Stimulated activated naive CD8-positive, alpha-beta T cell treated with anti-CD3 and anti-CD28 coated beads, Interleukin-15, Interleukin-2, amounts not matched to agents 100 ng/mL and 50 ng/mL, for 24 hours (primary cell): Measurements from ENCODE around the gene NLRP6.
A peak's percentile ranks its signal among the peaks of the same experiment; 100 is the strongest.
"Not testable (repeated sequence)": the region's sequence is repeated elsewhere in the genome, so short reads cannot be mapped to it uniquely, and the experiment has no call there.

Source experiments
- H3K27ac Mint-ChIP-seq: one replicate; pipeline ENCODE4 v1.8.0; 2021; ENCODE audit warnings: mild to moderate bottlenecking, mixed read lengths
- H3K27me3 Mint-ChIP-seq: one replicate; pipeline ENCODE4 v1.8.0; 2021; ENCODE audit warnings: mixed read lengths
- H3K36me3 Mint-ChIP-seq: one replicate; pipeline ENCODE4 v1.8.0; 2021; ENCODE audit warnings: low read depth, mixed read lengths
- H3K4me1 Mint-ChIP-seq: one replicate; pipeline ENCODE4 v1.8.0; 2021; ENCODE audit warnings: low read depth, mixed read lengths
- H3K4me3 Mint-ChIP-seq: one replicate; pipeline ENCODE4 v1.8.0; 2021; ENCODE audit warnings: mild to moderate bottlenecking, mixed read lengths
- H3K9me3 Mint-ChIP-seq: one replicate; pipeline ENCODE4 v1.8.0; 2021; ENCODE audit warnings: mixed read lengths

Gene NLRP6

GRCh38 chr11:278001-278951 lies at the start of gene NLRP6:
Gene NLRP6, plus strand, starts transcription at chr11:278407. Its CDS starts 163 bp downstream, at chr11:278570.
- H3K27me3 Mint-ChIP-seq: peaks cover 32% of the 10 kb centered on the region
- peaks cover 6% of the 10 kb centered on the region for H3K36me3 Mint-ChIP-seq
- H3K27ac Mint-ChIP-seq: peak within 1 kb of the TSS; percentile 67
- H3K4me3 Mint-ChIP-seq: peak within 1 kb of the TSS; percentile 72
- H3K4me1 Mint-ChIP-seq: peaks cover 48% of the 10 kb centered on the region
- H3K9me3 Mint-ChIP-seq: peaks cover 15% of the 10 kb centered on the region

DNA sequence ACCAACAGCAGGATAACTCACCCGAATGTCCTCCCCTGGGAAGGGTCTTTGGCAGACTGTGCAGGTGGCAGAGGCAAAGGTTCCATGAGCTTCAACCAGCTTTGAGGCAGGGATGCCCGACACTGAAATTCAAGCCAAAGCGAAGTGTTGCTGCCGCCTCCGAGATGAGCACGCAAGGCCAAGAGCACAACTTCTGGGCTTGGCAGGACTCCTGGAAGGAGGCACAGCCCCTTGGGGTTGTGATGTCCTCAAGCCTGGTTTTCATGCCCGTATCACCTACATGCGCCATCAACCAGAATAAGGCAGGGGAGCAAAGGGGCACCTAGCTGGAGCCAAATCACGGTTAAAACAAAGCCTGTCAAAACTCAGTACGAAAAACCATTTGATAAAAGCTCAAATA lies 47.8 kb upstream of the NLRP6 start:
- H3K4me3 Mint-ChIP-seq: no peak overlapping the region
- H3K9me3 Mint-ChIP-seq: no peaks in the 10 kb centered on the region
- peaks cover 17% of the 10 kb centered on the region for H3K36me3 Mint-ChIP-seq
- no peaks in the 10 kb centered on the region for H3K27me3 Mint-ChIP-seq
- peaks cover 33% of the 10 kb centered on the region for H3K4me1 Mint-ChIP-seq
- H3K27ac Mint-ChIP-seq: no peak overlapping the region

GRCh38 chr11:232783-233565 lies 45.2 kb upstream of the NLRP6 start:
- H3K27ac Mint-ChIP-seq: no peak overlapping the region
- no peaks in the 10 kb centered on the region for H3K9me3 Mint-ChIP-seq
- H3K36me3 Mint-ChIP-seq: peaks cover 9% of the 10 kb centered on the region
- H3K27me3 Mint-ChIP-seq: no peaks in the 10 kb centered on the region
- H3K4me3 Mint-ChIP-seq: no peak overlapping the region
- peaks cover 32% of the 10 kb centered on the region for H3K4me1 Mint-ChIP-seq

DNA sequence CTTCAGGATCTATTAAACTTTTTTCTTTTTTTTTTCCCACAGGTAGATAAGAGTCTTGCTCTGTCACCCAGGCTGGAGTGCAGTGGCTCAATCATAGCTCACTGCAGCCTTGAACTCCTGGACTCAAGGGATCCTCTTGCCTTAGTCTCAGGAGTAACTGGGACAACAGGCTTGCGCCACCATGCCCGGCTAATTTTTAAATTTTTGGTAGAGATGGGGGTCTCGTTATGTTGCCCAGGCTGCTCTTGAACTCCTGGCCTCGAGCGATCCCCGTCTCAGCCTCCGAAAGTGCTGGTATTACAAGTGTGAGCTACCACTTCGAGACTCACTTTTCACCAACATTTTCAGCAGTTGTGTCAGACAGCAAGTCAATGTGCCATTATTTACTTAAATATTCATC lies 43.0 kb upstream of the NLRP6 start:
- Mint-ChIP-seq H3K4me1 (peaks cover 42% of the 10 kb centered on the region), H3K27ac (peak overlapping the region; percentile 93), H3K9me3 (no peaks in the 10 kb centered on the region), H3K27me3 (no peaks in the 10 kb centered on the region), H3K4me3 (peak overlapping the region; percentile 94), H3K36me3 (peaks cover 20% of the 10 kb centered on the region)

DNA sequence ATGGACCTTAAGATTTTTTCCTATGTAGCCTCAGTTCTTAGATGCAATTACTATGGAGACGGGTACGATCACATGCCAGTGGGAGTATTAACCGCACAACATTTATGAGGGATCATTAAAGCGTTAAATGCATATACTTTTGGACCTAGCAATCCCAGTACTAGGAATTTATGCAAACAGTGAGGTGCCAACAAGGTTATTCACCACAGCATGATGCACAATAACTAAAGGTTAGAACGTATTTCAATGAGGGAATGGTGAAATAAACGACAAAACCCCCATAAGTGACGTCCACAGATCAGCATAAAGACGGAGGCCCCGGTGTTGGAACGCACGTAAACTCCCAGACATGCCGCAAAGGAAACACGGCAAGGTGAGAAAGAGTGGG lies 42.6 kb upstream of the NLRP6 start:
- Mint-ChIP-seq H3K9me3 (no peaks in the 10 kb centered on the region), H3K36me3 (peaks cover 25% of the 10 kb centered on the region), H3K27ac (peak overlapping the region; percentile 93), H3K4me3 (peak overlapping the region; percentile 94), H3K4me1 (peaks cover 46% of the 10 kb centered on the region), H3K27me3 (no peaks in the 10 kb centered on the region)

DNA sequence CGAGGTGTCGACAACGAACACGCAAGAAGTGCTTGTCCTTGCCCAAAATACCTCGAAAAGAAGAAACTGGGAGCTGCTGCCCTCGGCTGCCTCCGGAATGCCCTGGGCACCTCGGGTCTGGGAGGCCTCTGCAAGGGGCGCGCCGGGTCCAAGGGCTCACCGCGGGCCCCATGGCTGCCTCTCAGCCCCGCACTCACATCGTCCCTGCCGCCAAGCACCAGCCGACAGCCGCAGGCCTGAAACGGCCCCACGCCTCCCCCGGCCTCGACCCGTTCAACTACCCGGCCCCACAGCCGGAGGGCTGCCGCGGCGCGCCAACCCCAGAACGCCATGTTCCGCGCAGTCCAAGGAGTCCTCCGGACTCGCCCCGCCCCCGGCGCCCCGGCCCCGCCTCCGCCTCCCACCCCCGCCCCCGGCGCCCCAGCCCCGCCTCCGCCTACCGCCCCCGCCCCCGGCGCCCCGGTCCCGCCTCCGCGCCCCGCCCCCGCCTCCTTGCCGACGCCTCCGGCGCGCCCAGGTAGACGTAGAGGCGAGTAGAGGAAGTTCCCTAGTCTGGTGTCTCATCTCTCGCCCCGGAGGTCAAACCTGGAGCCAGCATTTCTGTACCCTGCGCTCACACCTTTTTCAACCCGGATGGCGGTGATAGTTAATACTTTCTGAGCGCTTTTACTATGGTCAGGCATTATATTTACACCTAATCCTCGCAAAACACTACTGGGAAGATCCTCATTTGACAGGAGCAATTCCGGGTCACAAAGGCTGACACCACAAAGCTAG lies 42.0 kb upstream of the NLRP6 start, which contains the start of gene SIRT3:
TSS of gene SIRT3 (minus strand) at position 346 of the 777 bp plus-strand sequence. CDS start at position 332, 14 bp downstream.
- Mint-ChIP-seq H3K4me1 (peaks cover 49% of the 10 kb centered on the region), H3K36me3 (peaks cover 27% of the 10 kb centered on the region), H3K27ac (peak within 1 kb of the TSS; percentile 99)

DNA sequence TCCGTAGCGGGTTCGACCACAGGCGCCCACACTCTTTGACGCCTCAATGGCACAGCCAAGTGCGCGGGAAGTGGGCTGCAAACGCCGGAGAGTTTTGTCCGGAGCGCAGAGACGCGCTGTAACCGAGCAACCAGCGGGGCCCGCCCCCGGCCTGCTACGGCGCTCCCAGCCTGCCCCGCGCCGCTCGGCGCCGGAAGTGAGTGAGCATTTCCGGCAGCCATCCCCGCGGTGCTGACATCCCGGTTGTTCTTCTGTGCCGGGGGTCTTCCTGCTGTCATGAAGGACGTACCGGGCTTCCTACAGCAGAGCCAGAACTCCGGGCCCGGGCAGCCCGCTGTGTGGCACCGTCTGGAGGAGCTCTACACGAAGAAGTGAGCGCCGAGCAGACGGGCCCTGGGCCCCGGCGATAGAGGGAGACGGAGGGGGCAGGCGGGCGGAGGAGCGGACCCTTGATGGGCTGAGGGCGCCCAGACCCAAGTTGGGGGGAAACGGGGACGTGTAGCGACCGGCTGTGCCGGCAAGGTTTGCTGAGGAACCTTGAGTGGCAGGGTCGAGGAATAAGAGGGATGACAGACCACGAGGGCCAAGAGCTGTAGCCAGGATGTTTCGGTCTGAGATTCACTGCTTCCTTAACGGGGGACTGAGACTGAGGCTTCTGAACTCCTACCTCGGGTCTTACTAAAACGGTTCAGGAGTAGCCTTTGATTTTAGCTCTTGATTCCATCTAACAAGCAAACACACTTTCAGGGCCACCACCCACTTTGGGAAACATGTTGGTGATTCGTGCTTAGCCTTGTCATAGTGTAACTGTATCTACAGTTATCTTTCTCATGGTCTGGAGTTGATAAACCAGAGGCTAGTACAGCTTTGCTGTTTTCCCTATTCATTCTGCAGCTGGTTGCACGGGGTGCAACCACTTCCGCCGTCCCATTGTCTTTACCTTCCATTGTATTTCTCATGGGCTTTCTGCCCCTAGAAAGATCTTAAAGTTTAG lies 41.1 kb upstream of the NLRP6 start, which contains the start of gene PSMD13:
TSS of gene PSMD13 (plus strand) at position 203 of the 994 bp plus-strand sequence. CDS start at position 277, 74 bp downstream.
- Mint-ChIP-seq H3K36me3 (peaks cover 35% of the 10 kb centered on the region), H3K4me1 (peaks cover 57% of the 10 kb centered on the region), H3K4me3 (peak within 1 kb of the TSS; percentile 94), H3K9me3 (no peaks in the 10 kb centered on the region), H3K27me3 (no peaks in the 10 kb centered on the region), H3K27ac (peak within 1 kb of the TSS; percentile 99)

More for the DNA sequence above, 42.0 kb upstream of the NLRP6 start, which contains the start of gene SIRT3:
- H3K27me3 Mint-ChIP-seq: no peaks in the 10 kb centered on the region
- peak within 1 kb of the TSS; percentile 94 for H3K4me3 Mint-ChIP-seq
- H3K9me3 Mint-ChIP-seq: no peaks in the 10 kb centered on the region

DNA sequence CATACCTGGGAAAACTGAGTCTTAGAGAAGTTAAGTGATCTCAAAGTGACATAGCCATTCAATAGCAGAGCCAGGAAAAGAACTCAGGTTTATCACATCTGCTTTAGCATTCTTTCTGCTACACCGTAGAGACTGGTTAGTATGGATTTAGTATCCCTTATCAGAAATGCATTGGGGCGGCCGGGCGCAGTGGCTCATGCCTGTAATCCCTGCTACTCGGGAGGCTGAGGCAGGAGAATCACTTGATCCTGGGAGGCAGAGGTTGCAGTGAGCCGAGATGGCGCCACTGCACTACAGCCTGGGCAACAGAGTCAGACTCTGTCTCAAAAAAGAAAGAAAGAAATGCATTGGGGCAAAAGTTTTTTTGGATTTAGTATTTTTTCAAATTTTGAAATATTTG lies 39.9 kb upstream of the NLRP6 start:
- Mint-ChIP-seq H3K4me3 (peak overlapping the region; percentile 94), H3K27ac (peak overlapping the region; percentile 99), H3K36me3 (peaks cover 48% of the 10 kb centered on the region), H3K4me1 (peaks cover 65% of the 10 kb centered on the region)
- not testable (repeated sequence) for H3K9me3 Mint-ChIP-seq, H3K27me3 Mint-ChIP-seq

DNA sequence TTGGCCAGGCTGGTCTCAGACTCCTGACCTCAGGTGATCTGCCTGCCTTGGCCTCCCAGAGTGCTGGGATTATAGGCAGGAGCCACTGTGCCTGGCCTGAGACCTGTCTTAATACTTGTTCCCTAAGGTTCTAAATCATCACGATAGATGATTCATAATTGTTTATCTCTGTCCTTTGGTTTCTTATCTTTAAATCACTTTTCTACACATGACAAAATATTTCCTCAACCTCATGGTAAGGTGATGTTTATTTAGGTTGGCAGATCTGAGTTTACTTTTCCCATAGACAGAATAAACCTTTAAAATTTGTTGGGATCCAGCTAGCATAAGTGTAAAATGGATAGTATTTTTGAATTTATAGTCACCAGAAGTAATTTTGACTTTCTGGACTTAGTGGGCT lies 37.9 kb upstream of the NLRP6 start:
- peaks cover 63% of the 10 kb centered on the region for H3K4me1 Mint-ChIP-seq
- H3K4me3 Mint-ChIP-seq: peak overlapping the region; percentile 35
- H3K36me3 Mint-ChIP-seq: peaks cover 66% of the 10 kb centered on the region
- H3K27ac Mint-ChIP-seq: peak overlapping the region; percentile 81
- H3K27me3 Mint-ChIP-seq: no peaks in the 10 kb centered on the region
- H3K9me3 Mint-ChIP-seq: no peaks in the 10 kb centered on the region

GRCh38 chr11:241634-242033 lies 36.6 kb upstream of the NLRP6 start:
- Mint-ChIP-seq H3K4me1 (peaks cover 55% of the 10 kb centered on the region), H3K36me3 (peaks cover 77% of the 10 kb centered on the region), H3K4me3 (peak overlapping the region; percentile 37), H3K27me3 (no peaks in the 10 kb centered on the region), H3K27ac (peak overlapping the region; percentile 89), H3K9me3 (no peaks in the 10 kb centered on the region)

GRCh38 chr11:244376-244775 lies 33.8 kb upstream of the NLRP6 start:
- no peaks in the 10 kb centered on the region for H3K27me3 Mint-ChIP-seq
- peaks cover 55% of the 10 kb centered on the region for H3K4me1 Mint-ChIP-seq
- H3K9me3 Mint-ChIP-seq: no peaks in the 10 kb centered on the region
- H3K36me3 Mint-ChIP-seq: peaks cover 90% of the 10 kb centered on the region
- H3K4me3 Mint-ChIP-seq: no peak overlapping the region
- no peak overlapping the region for H3K27ac Mint-ChIP-seq

DNA sequence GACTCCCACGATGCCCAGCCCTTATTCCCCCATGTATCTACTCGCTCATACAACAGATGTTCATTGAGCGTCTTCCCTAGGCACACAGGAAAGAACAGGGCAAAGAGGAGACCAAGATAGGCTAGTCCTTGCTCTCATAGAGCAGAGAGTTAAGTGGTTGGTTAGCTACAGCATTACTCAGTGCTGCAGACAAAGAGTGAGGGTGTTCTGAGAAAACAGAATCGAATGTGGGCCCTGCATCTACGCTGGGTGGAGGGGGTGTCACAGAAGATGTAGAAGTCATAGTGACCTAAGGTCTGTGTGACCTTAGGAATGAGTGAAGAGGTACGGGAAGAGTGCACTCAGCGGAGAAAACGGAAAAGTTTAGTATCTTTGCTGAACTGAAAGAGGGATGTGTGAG lies 29.1 kb upstream of the NLRP6 start:
- Mint-ChIP-seq H3K27ac (peak overlapping the region; percentile 80), H3K4me3 (no peak overlapping the region), H3K27me3 (no peaks in the 10 kb centered on the region)

DNA sequence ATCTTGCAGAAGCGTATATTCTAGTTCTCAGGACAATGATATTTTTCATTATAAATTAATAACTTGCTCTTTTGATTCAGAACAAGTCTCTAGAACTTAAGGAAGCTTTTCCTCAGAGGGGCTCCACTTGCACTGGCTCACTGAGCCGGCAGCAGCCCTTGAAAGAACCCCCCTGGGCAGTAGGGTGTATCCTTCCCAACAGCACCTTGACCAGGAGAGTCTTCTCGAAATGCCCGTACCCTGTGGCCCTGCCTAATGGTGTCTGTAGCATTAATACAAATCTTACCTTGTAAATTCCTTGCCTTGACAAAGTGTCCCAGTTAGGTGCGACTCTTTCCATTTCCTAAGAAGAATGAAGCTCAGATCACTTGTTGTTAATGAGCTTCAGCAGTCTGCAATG lies 27.9 kb upstream of the NLRP6 start:
- peak overlapping the region; percentile 52 for H3K27ac Mint-ChIP-seq
- H3K9me3 Mint-ChIP-seq: no peaks in the 10 kb centered on the region
- peaks cover 76% of the 10 kb centered on the region for H3K36me3 Mint-ChIP-seq
- H3K4me3 Mint-ChIP-seq: no peak overlapping the region
- no peaks in the 10 kb centered on the region for H3K27me3 Mint-ChIP-seq
- peaks cover 28% of the 10 kb centered on the region for H3K4me1 Mint-ChIP-seq

More for the DNA sequence above, 29.1 kb upstream of the NLRP6 start:
- H3K4me1 Mint-ChIP-seq: peaks cover 34% of the 10 kb centered on the region
- H3K9me3 Mint-ChIP-seq: no peaks in the 10 kb centered on the region
- peaks cover 86% of the 10 kb centered on the region for H3K36me3 Mint-ChIP-seq
